GM23338 (cell line): ENCODE data around the gene UNKL. TPM values are rescaled to one million over a fixed set of nuclear protein-coding genes. Genes with fewer than 3 reads are reported as not detected.
A peak's percentile ranks its signal among the peaks of the same experiment; 100 is the strongest.

ENCODE experiments used
- ATAC-seq: fragments of 200-7000 bp; cut with Tn5 transposase; 3 replicates; pipeline ENCODE4 v1.9.1; 2020
- DNase-seq: peaks from one replicate; pipeline ENCODE4 v3.0.0-alpha.2; 2015; ENCODE audit warnings: low spot score
- H2AFZ ChIP-seq: fragments of 200-600 bp; sonication (generic); 2 replicates; pipeline ENCODE4 v1.8.0; 2016; ENCODE audit warnings: antibody characterized with exemption, mild to moderate bottlenecking, moderate library complexity
- H3F3A ChIP-seq: fragments of 200-600 bp; sonication (generic); replicated peaks from 2 replicates; pipeline ENCODE4 v1.8.0; 2017; ENCODE audit warnings: antibody characterized with exemption, mixed run types, low read depth
- H3K27ac ChIP-seq: fragments of 200-600 bp; sonication (generic); 2 replicates; pipeline ENCODE4 v1.6.1; 2016; ENCODE audit warnings: low read depth
- H3K27me3 ChIP-seq: fragments of 200-600 bp; sonication (generic); 2 replicates; pipeline ENCODE4 v1.8.0; 2016; ENCODE audit warnings: mild to moderate bottlenecking, mixed run types, moderate library complexity; ENCODE audit not compliant: insufficient read depth
- H3K36me3 ChIP-seq: fragments of 200-600 bp; sonication (generic); 2 replicates; pipeline ENCODE4 v1.8.0; 2016; ENCODE audit warnings: mild to moderate bottlenecking; ENCODE audit not compliant: insufficient read depth
- H3K4me1 ChIP-seq: fragments of 200-600 bp; sonication (generic); 2 replicates; pipeline ENCODE4 v1.8.0; 2016; ENCODE audit warnings: mild to moderate bottlenecking, moderate library complexity; ENCODE audit not compliant: insufficient read depth
- H3K4me2 ChIP-seq: fragments of 200-600 bp; sonication (generic); 2 replicates; pipeline ENCODE4 v1.7.1; 2017; ENCODE audit warnings: mixed run types
- H3K4me3 ChIP-seq: fragments of 200-600 bp; sonication (generic); 2 replicates; pipeline ENCODE4 v1.6.1; 2016; ENCODE audit warnings: mixed run types
- H3K79me2 ChIP-seq: fragments of 200-600 bp; sonication (generic); replicated peaks from 2 replicates; pipeline ENCODE4 v1.8.0; 2017; ENCODE audit warnings: mild to moderate bottlenecking; ENCODE audit not compliant: insufficient read depth
- H3K9me2 ChIP-seq: fragments of 200-600 bp; sonication (generic); 2 replicates; pipeline ENCODE4 v1.8.0; 2017; ENCODE audit not compliant: insufficient read depth
- H4K20me1 ChIP-seq: fragments of 200-600 bp; sonication (generic); replicated peaks from 2 replicates; pipeline ENCODE4 v1.8.0; 2017; ENCODE audit warnings: mild to moderate bottlenecking; ENCODE audit not compliant: insufficient read depth
- H3K27ac Mint-ChIP-seq: 2 replicates; pipeline ENCODE4 v1.8.0; 2020; ENCODE audit warnings: inconsistent platforms, mild to moderate bottlenecking, moderate library complexity, mixed read lengths
- H3K27me3 Mint-ChIP-seq: 3 replicates; pipeline ENCODE4 v1.8.0; 2022; ENCODE audit warnings: low read depth, mild to moderate bottlenecking, moderate library complexity, mixed read lengths, inconsistent platforms; ENCODE audit not compliant: insufficient read depth, poor library complexity
- H3K36me3 Mint-ChIP-seq: 3 replicates; pipeline ENCODE4 v1.8.0; 2021; ENCODE audit warnings: low read depth, mild to moderate bottlenecking, inconsistent platforms, moderate library complexity, mixed read lengths
- H3K4me1 Mint-ChIP-seq: 3 replicates; pipeline ENCODE4 v1.8.0; 2020; ENCODE audit warnings: mild to moderate bottlenecking, inconsistent platforms, mixed read lengths
- H3K4me3 Mint-ChIP-seq: 3 replicates; pipeline ENCODE4 v1.8.0; 2021; ENCODE audit warnings: moderate library complexity, mild to moderate bottlenecking, inconsistent platforms, mixed read lengths
- H3K9me3 Mint-ChIP-seq: 3 replicates; pipeline ENCODE4 v1.8.0; 2020; ENCODE audit warnings: moderate library complexity, mild to moderate bottlenecking, inconsistent platforms, mixed read lengths
- CREB1 ChIP-seq: fragments of 250-450 bp; sonication (Bioruptor Pico); IDR thresholded peaks from 2 replicates; pipeline ENCODE4 v1.5.0; 2020; ENCODE audit warnings: low read depth, mild to moderate bottlenecking, moderate library complexity
- EZH2 ChIP-seq: fragments of 200-600 bp; sonication (generic); IDR thresholded peaks from one replicate; pipeline ENCODE4 v1.8.0; 2017; ENCODE audit warnings: antibody characterized with exemption, mild to moderate bottlenecking, low read depth; ENCODE audit not compliant: unreplicated experiment
- EZH2phosphoT487 ChIP-seq: fragments of 200-600 bp; sonication (generic); IDR thresholded peaks from one replicate; pipeline ENCODE4 v1.8.1; 2018; ENCODE audit warnings: antibody characterized with exemption; ENCODE audit not compliant: unreplicated experiment
- JUNB ChIP-seq: IDR thresholded peaks from one replicate; pipeline ENCODE4 v1.6.1; 2016; ENCODE audit warnings: antibody characterized with exemption; ENCODE audit not compliant: unreplicated experiment
- POLR2AphosphoS5 ChIP-seq: IDR thresholded peaks from 2 replicates; pipeline ENCODE4 v1.6.1; 2016; ENCODE audit warnings: antibody characterized with exemption, low read depth
- STAT1 ChIP-seq: IDR thresholded peaks from one replicate; pipeline ENCODE4 v1.6.1; 2016; ENCODE audit warnings: antibody characterized with exemption; ENCODE audit not compliant: unreplicated experiment
- ZNF114 ChIP-seq: fragments of 250-450 bp; sonication (Bioruptor Pico); IDR thresholded peaks from 2 replicates; pipeline ENCODE4 v1.5.0; 2020; ENCODE audit warnings: mild to moderate bottlenecking, moderate library complexity
- polyA plus RNA-seq: library from polyadenylated mRNA; unstranded; fragments of >200 nt; fragmentation: Nextera tagmentation; extraction: Ambion mirVana; gene quantifications from 2 replicates; pipeline ENCODE4 v1.2.1, GENCODE V29; 2016
- total RNA-seq: library from RNA; depleted of rRNA; stranded (reverse); fragments of >200 nt; shearing (Covaris generic); gene quantifications from 2 replicates; pipeline ENCODE4 v1.2.3, GENCODE V29; 2014
- TF ChIP-seq, protein P1 (sequence below): fragments of 250-450 bp; sonication (Bioruptor Pico); IDR thresholded peaks from 2 replicates; pipeline ENCODE4 v1.5.0; 2020; ENCODE audit warnings: mild to moderate bottlenecking, moderate library complexity

The UNKL gene
- total and polyA plus RNA-seq, 2 experiments from 2014 or later = 16.7 to 28.7 TPM

DNA sequence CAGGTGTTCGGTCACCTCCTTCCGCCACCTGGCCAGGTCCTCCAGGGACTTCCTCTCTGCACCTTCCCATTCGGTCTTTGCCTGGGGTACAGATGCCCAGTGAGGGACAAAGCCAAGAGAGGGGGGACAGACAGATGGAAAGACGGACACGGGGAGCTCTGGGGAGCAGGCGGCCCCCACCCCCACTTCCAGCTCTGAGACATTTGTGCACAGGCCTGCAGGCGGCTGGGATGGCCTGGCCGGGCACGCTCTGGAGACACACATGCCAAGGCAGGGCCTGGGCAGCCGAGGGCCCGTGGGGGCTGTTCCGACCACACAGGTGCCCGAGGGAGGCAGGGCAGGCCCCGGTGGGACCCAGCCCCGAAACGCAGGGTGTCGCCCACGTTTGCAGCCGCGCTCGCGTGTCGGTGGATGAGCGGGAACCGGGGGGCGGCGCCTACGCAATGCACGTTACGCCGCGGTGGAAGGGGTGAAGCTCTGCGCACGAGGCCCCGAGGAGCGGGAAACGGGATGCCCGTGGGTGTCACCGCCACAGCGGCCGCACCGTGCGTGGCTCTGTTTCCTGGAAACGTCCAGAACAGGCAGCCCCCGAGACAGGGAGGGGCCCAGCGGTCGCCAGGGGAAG is 22.3 kb upstream of the UNKL start (continued):
- TF ChIP-seq, protein P1, sequence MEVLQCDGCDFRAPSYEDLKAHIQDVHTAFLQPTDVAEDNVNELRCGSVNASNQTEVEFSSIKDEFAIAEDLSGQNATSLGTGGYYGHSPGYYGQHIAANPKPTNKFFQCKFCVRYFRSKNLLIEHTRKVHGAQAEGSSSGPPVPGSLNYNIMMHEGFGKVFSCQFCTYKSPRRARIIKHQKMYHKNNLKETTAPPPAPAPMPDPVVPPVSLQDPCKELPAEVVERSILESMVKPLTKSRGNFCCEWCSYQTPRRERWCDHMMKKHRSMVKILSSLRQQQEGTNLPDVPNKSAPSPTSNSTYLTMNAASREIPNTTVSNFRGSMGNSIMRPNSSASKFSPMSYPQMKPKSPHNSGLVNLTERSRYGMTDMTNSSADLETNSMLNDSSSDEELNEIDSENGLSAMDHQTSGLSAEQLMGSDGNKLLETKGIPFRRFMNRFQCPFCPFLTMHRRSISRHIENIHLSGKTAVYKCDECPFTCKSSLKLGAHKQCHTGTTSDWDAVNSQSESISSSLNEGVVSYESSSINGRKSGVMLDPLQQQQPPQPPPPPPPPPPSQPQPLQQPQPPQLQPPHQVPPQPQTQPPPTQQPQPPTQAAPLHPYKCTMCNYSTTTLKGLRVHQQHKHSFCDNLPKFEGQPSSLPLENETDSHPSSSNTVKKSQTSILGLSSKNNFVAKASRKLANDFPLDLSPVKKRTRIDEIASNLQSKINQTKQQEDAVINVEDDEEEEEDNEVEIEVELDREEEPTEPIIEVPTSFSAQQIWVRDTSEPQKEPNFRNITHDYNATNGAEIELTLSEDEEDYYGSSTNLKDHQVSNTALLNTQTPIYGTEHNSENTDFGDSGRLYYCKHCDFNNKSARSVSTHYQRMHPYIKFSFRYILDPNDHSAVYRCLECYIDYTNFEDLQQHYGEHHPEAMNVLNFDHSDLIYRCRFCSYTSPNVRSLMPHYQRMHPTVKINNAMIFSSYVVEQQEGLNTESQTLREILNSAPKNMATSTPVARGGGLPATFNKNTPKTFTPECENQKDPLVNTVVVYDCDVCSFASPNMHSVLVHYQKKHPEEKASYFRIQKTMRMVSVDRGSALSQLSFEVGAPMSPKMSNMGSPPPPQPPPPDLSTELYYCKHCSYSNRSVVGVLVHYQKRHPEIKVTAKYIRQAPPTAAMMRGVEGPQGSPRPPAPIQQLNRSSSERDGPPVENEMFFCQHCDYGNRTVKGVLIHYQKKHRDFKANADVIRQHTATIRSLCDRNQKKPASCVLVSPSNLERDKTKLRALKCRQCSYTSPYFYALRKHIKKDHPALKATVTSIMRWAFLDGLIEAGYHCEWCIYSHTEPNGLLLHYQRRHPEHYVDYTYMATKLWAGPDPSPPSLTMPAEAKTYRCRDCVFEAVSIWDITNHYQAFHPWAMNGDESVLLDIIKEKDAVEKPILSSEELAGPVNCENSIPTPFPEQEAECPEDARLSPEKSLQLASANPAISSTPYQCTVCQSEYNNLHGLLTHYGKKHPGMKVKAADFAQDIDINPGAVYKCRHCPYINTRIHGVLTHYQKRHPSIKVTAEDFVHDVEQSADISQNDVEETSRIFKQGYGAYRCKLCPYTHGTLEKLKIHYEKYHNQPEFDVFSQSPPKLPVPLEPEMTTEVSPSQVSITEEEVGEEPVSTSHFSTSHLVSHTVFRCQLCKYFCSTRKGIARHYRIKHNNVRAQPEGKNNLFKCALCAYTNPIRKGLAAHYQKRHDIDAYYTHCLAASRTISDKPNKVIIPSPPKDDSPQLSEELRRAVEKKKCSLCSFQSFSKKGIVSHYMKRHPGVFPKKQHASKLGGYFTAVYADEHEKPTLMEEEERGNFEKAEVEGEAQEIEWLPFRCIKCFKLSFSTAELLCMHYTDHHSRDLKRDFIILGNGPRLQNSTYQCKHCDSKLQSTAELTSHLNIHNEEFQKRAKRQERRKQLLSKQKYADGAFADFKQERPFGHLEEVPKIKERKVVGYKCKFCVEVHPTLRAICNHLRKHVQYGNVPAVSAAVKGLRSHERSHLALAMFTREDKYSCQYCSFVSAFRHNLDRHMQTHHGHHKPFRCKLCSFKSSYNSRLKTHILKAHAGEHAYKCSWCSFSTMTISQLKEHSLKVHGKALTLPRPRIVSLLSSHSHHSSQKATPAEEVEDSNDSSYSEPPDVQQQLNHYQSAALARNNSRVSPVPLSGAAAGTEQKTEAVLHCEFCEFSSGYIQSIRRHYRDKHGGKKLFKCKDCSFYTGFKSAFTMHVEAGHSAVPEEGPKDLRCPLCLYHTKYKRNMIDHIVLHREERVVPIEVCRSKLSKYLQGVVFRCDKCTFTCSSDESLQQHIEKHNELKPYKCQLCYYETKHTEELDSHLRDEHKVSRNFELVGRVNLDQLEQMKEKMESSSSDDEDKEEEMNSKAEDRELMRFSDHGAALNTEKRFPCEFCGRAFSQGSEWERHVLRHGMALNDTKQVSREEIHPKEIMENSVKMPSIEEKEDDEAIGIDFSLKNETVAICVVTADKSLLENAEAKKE (CRISPR knock-in tag) = no peak
- TF ChIP-seq ZNF114 (CRISPR knock-in tag) (no peak), EZH2phosphoT487 (no peak), STAT1 (no peak), POLR2AphosphoS5 (no peak), EZH2 (no peak), CREB1 (CRISPR knock-in tag) (no peak), JUNB (no peak)

DNA sequence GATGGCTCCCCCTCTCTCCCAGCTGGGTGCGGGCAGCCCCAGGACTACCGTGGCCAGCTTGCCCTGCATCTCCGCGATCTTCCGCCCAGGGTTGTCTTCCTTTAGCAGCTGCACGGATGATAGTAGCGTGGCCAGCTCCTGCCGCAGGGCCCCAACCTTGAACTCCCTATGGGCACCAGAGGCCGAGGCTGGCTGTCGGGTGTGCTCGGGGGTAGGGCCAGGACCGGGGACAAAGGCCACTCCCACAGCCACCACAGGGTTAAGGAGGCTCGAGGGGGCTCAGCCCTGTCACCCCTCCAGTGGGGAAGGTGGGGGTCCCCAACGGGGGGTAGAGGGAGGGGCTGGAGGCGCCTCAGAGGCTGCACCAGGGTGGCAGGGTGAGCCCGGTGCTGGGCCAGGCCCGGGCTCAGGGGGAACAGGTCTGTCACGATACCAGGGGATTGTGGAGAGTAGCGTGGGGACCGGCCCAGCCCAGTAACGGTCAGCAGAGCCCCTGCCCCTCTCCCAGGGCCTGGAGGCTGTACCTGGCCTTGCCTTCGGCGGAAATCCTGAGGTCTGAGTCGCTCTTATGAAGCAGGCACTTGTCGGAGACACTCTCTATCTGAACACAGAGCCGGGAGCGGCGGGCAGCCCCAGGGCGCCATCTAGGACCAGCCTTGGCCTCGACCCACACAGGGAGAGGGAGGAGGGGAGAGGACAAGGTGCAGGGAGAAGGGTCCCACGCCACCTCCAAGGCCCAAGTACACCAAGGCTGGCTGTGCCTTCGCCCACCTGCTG is 21.6 kb upstream of the UNKL start:
- no peaks in the 10 kb centered on the region for H3F3A ChIP-seq
- H3K9me2 ChIP-seq = no peaks in the 10 kb centered on the region
- no peaks in the 10 kb centered on the region for H3K4me1 ChIP-seq
- H3K27ac ChIP-seq = no peak overlapping the region
- H4K20me1 ChIP-seq = no peaks in the 10 kb centered on the region
- no peaks in the 10 kb centered on the region for H3K79me2 ChIP-seq
- H3K9me3 Mint-ChIP-seq = no peaks in the 10 kb centered on the region; the same call in 2 of the 3 replicates
- no peaks in the 10 kb centered on the region for H3K36me3 Mint-ChIP-seq
- no peak overlapping the region for H3K4me3 Mint-ChIP-seq
- peaks cover 7% of the 10 kb centered on the region for H3K27me3 Mint-ChIP-seq
- H2AFZ ChIP-seq = no peak overlapping the region
- no peaks in the 10 kb centered on the region for H3K4me1 Mint-ChIP-seq
- peak; percentile 72 for ATAC-seq
- no peak overlapping the region for H3K4me2 ChIP-seq
- no peaks in the 10 kb centered on the region for H3K36me3 ChIP-seq
- no peaks in the 10 kb centered on the region for H3K27me3 ChIP-seq
- no peak overlapping the region for H3K4me3 ChIP-seq
- peak; percentile 41 for DNase-seq
- no peak overlapping the region for H3K27ac Mint-ChIP-seq
- TF ChIP-seq, protein P1 (CRISPR knock-in tag) = no peak
- no peak for TF ChIP-seq EZH2
